ENCODE results near the gene COA1.

GRCh38 chr7:43727003-43727402 lies 2.3 kb downstream of the COA1 start:
- TF ChIP-seq, protein P1, sequence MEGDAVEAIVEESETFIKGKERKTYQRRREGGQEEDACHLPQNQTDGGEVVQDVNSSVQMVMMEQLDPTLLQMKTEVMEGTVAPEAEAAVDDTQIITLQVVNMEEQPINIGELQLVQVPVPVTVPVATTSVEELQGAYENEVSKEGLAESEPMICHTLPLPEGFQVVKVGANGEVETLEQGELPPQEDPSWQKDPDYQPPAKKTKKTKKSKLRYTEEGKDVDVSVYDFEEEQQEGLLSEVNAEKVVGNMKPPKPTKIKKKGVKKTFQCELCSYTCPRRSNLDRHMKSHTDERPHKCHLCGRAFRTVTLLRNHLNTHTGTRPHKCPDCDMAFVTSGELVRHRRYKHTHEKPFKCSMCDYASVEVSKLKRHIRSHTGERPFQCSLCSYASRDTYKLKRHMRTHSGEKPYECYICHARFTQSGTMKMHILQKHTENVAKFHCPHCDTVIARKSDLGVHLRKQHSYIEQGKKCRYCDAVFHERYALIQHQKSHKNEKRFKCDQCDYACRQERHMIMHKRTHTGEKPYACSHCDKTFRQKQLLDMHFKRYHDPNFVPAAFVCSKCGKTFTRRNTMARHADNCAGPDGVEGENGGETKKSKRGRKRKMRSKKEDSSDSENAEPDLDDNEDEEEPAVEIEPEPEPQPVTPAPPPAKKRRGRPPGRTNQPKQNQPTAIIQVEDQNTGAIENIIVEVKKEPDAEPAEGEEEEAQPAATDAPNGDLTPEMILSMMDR (optimal IDR thresholded peaks at IDR 0.05 in 1 of 3, IDR thresholded peaks at IDR 0.05 in 1 of 3, conservative IDR thresholded peaks at IDR 0.05 in 1 of 3; ENCODE audit: extremely low read depth in 1 of 3, insufficient read depth in 2 of 3, low read length in 3 of 3) = no peak
- TF ChIP-seq EZH2 (IDR thresholded peaks at IDR 0.05; ENCODE audit: low read length) = no peak
